ENCODE results near the gene OR5B21.

GRCh38 chr11:58498464-58498863, 9.4 kb downstream of the OR5B21 start:
- TF ChIP-seq, protein P1, sequence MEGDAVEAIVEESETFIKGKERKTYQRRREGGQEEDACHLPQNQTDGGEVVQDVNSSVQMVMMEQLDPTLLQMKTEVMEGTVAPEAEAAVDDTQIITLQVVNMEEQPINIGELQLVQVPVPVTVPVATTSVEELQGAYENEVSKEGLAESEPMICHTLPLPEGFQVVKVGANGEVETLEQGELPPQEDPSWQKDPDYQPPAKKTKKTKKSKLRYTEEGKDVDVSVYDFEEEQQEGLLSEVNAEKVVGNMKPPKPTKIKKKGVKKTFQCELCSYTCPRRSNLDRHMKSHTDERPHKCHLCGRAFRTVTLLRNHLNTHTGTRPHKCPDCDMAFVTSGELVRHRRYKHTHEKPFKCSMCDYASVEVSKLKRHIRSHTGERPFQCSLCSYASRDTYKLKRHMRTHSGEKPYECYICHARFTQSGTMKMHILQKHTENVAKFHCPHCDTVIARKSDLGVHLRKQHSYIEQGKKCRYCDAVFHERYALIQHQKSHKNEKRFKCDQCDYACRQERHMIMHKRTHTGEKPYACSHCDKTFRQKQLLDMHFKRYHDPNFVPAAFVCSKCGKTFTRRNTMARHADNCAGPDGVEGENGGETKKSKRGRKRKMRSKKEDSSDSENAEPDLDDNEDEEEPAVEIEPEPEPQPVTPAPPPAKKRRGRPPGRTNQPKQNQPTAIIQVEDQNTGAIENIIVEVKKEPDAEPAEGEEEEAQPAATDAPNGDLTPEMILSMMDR (IDR thresholded peaks at IDR 0.05 in 8 of 11, conservative IDR thresholded peaks at IDR 0.05 in 3 of 11) = no peak
- TF ChIP-seq POLR2AphosphoS5 (IDR thresholded peaks at IDR 0.05) = no peak
- no peak for TF ChIP-seq POLR2A (IDR thresholded peaks at IDR 0.05)
